HCT116 (cell line): Measurements from ENCODE around the gene PRDX1. TPM values are rescaled to one million over a fixed set of nuclear protein-coding genes. Genes with fewer than 3 reads are reported as not detected.

Experiments
- ATAC-seq: fragments of 200-7000 bp; cut with Tn5 transposase; 2 replicates; pipeline ENCODE4 v1.9.1; 2020; ENCODE audit warnings: mild to moderate bottlenecking, moderate library complexity
- BruUV-seq: library from RNA; stranded (reverse); fragments of 400-500 nt; replicated peaks from 2 replicates; lab custom pipeline; 2021; lab: Mats Ljungman, UMichigan
- CTCF ChIA-PET: fragments of 300-600 bp; sonication (Branson Sonifier 250); formaldehyde crosslinking; loops from one replicate; lab custom pipeline; 2021; ENCODE audit warnings: antibody characterized with exemption; lab: Charles Lee
- POLR2A ChIA-PET: fragments of 300-600, 350-600 bp; sonication (Branson Sonifier 250); formaldehyde crosslinking; loops from one replicate; lab custom pipeline; 2021; ENCODE audit warnings: antibody characterized with exemption; lab: Charles Lee
- RAD21 ChIA-PET, 2 experiments: fragments of 300-600 bp; sonication (Branson Sonifier 250); formaldehyde crosslinking; loops; one replicate each; lab custom pipeline; 2023; ENCODE audit warnings: low total read pairs in 2 of 2; ENCODE audit not compliant: uncharacterized antibody in 2 of 2, unreplicated experiment in 2 of 2, low non-redundant PET in 1 of 2; lab: Charles Lee
- DNase-seq: peaks from one replicate; pipeline ENCODE4 v3.0.0-alpha.2; 2010; ENCODE audit warnings: low read depth, low spot score
- H2AFZ ChIP-seq: fragments of 200-600 bp; shearing (Covaris generic), sonication (generic); 2 replicates; pipeline ENCODE4 v1.6.1; 2017; ENCODE audit warnings: low read depth, mixed run types, mixed read lengths, antibody characterized with exemption, low read length; ENCODE audit not compliant: poor library complexity, severe bottlenecking
- H3K27ac ChIP-seq: 2 replicates; pipeline ENCODE4 v1.5.1; 2012; ENCODE audit warnings: low read depth, low read length
- H3K27me3 ChIP-seq: fragments of 200-600 bp; sonication (generic); 2 replicates; pipeline ENCODE4 v1.6.1; 2016; ENCODE audit warnings: mixed run types, low read length, mixed read lengths; ENCODE audit not compliant: insufficient read depth
- H3K36me3 ChIP-seq, 2 experiments: fragments of 200-500 bp in 1 of 2; fragments of 200-600 bp in 1 of 2; sonication (Bioruptor generic) in 1 of 2; sonication (generic) in 1 of 2; 2 replicates each; pipeline versions ENCODE4 v1.5.1 to v1.6.1; 2014 to 2016; ENCODE audit warnings: low read length in 2 of 2, inconsistent platforms in 1 of 2, mixed read lengths in 1 of 2, mixed run types in 1 of 2; ENCODE audit not compliant: insufficient read depth in 2 of 2, control insufficient read depth in 1 of 2
- H3K4me1 ChIP-seq, 2 experiments: fragments of 200-600 bp in 1 of 2; sonication (generic) in 1 of 2; 2 replicates each; pipeline versions ENCODE4 v1.5.1 to v1.6.1; 2012 to 2017; ENCODE audit warnings: low read length in 2 of 2, inconsistent platforms in 1 of 2, mild to moderate bottlenecking in 1 of 2, mixed read lengths in 1 of 2, mixed run types in 1 of 2, moderate library complexity in 1 of 2; ENCODE audit not compliant: insufficient read depth in 2 of 2, control insufficient read depth in 1 of 2
- H3K4me2 ChIP-seq: fragments of 200-600 bp; sonication (generic); 2 replicates; pipeline ENCODE4 v1.6.1; 2017; ENCODE audit warnings: mixed run types, low read length, mixed read lengths
- H3K4me3 ChIP-seq, 2 experiments: fragments of 200-600 bp in 1 of 2; sonication (generic) in 1 of 2; replicated peaks in 1 of 2; 2 replicates each; pipeline ENCODE4 v1.5.1; 2011 to 2016; ENCODE audit warnings: low read length in 2 of 2, control low read depth in 1 of 2, low read depth in 1 of 2, mild to moderate bottlenecking in 1 of 2, mixed read lengths in 1 of 2, mixed run types in 1 of 2
- H3K79me2 ChIP-seq: fragments of 200-600 bp; sonication (generic); 2 replicates; pipeline ENCODE4 v1.6.1; 2017; ENCODE audit warnings: mild to moderate bottlenecking, mixed run types, low read length, moderate library complexity, mixed read lengths; ENCODE audit not compliant: insufficient read depth
- H3K9ac ChIP-seq: fragments of 200-600 bp; sonication (generic); 2 replicates; pipeline ENCODE4 v1.6.1; 2016; ENCODE audit warnings: low read length, mixed read lengths
- H3K9me2 ChIP-seq: fragments of 200-600 bp; sonication (generic), shearing (Covaris generic); 2 replicates; pipeline ENCODE4 v1.6.1; 2017; ENCODE audit warnings: mixed run types, mild to moderate bottlenecking, moderate library complexity; ENCODE audit not compliant: insufficient read depth
- H3K9me3 ChIP-seq, 2 experiments: fragments of 200-500 bp in 1 of 2; fragments of 200-600 bp in 1 of 2; sonication (Bioruptor generic) in 1 of 2; sonication (generic) in 1 of 2; 2 replicates each; pipeline ENCODE4 v1.6.1; 2014 to 2017; ENCODE audit warnings: low read length in 2 of 2, mixed read lengths in 2 of 2, inconsistent platforms in 1 of 2, low read depth in 1 of 2, mild to moderate bottlenecking in 1 of 2, mixed run types in 1 of 2, moderate library complexity in 1 of 2; ENCODE audit not compliant: control insufficient read depth in 1 of 2, insufficient read depth in 1 of 2
- H4K20me1 ChIP-seq: fragments of 200-600 bp; sonication (generic), shearing (Covaris generic); 2 replicates; pipeline ENCODE4 v1.6.1; 2017; ENCODE audit warnings: mixed run types, mild to moderate bottlenecking, moderate library complexity; ENCODE audit not compliant: insufficient read depth
- ATF3 ChIP-seq: IDR thresholded peaks from 2 replicates; pipeline ENCODE4 v1.6.1; 2012
- CBX3 ChIP-seq: IDR thresholded peaks from 2 replicates; pipeline ENCODE4 v1.6.1; 2012; ENCODE audit warnings: low read depth
- EGR1 ChIP-seq: IDR thresholded peaks from 2 replicates; pipeline ENCODE4 v1.6.1; 2012; ENCODE audit warnings: low read depth
- ELF1 ChIP-seq: IDR thresholded peaks from 2 replicates; pipeline ENCODE4 v1.6.1; 2012; ENCODE audit warnings: low read depth, borderline replicate concordance
- EZH2 ChIP-seq: fragments of 200-600 bp; sonication (generic); IDR thresholded peaks from 2 replicates; pipeline ENCODE4 v1.6.1; 2017; ENCODE audit warnings: antibody characterized with exemption, mixed run types
- EZH2phosphoT487 ChIP-seq: fragments of 200-600 bp; IDR thresholded peaks from 2 replicates; pipeline ENCODE4 v1.6.1; 2018; ENCODE audit warnings: antibody characterized with exemption, borderline replicate concordance
- JUND ChIP-seq: IDR thresholded peaks from 2 replicates; pipeline ENCODE4 v1.6.1; 2012
- MAX ChIP-seq: IDR thresholded peaks from 2 replicates; pipeline ENCODE4 v1.6.1; 2012
- POLR2A ChIP-seq: IDR thresholded peaks from 2 replicates; pipeline ENCODE4 v1.7.0; 2011; ENCODE audit warnings: borderline replicate concordance; ENCODE audit not compliant: insufficient read depth, insufficient read length; ENCODE audit errors: extremely low read depth
- POLR2AphosphoS5 ChIP-seq: IDR thresholded peaks from 2 replicates; pipeline ENCODE4 v1.6.1; 2011; ENCODE audit warnings: mild to moderate bottlenecking, low read depth, low read length, moderate library complexity
- RAD21 ChIP-seq: IDR thresholded peaks from 2 replicates; pipeline ENCODE4 v1.6.1; 2012; ENCODE audit warnings: low read depth, mild to moderate bottlenecking
- SIN3A ChIP-seq: IDR thresholded peaks from 2 replicates; pipeline ENCODE4 v1.6.1; 2012; ENCODE audit warnings: low read depth
- SP1 ChIP-seq: IDR thresholded peaks from 2 replicates; pipeline ENCODE4 v1.6.1; 2012; ENCODE audit warnings: low read depth
- SRF ChIP-seq: IDR thresholded peaks from 2 replicates; pipeline ENCODE4 v1.6.1; 2012; ENCODE audit warnings: low read depth
- TCF7L2 ChIP-seq: IDR thresholded peaks from 2 replicates; pipeline ENCODE4 v1.7.0; 2011; ENCODE audit warnings: borderline replicate concordance, inconsistent platforms; ENCODE audit not compliant: insufficient read depth, insufficient read length; ENCODE audit errors: extremely low read depth
- ZFX ChIP-seq: fragments of 450-650 bp; IDR thresholded peaks from 2 replicates; pipeline ENCODE4 v1.6.1; 2017
- ZNF274 ChIP-seq: fragments of 200-500 bp; sonication (Bioruptor generic); IDR thresholded peaks from 2 replicates; pipeline ENCODE4 v1.6.1; 2014; ENCODE audit warnings: mild to moderate bottlenecking, low read depth, low read length, inconsistent platforms
- intact Hi-C: fragments of 100-400 bp; cut with micrococcal nuclease; formaldehyde crosslinking; loops from 2 replicates; pipeline ENCODE4 v1.10.0; 2022
- total RNA-seq: library from RNA; stranded (reverse); gene quantifications from one replicate; pipeline ENCODE4 v1.2.1, GENCODE V29; 2021; ENCODE audit not compliant: unreplicated experiment
- TF ChIP-seq, protein P1 (sequence below), 3 experiments: fragments of 200-600 bp in 1 of 3; sonication (generic) in 1 of 3; IDR thresholded peaks in 2 of 3; conservative IDR thresholded peaks in 1 of 3; 2 replicates each; pipeline ENCODE4 v1.5.1; 2012 to 2017; ENCODE audit warnings: low read depth in 2 of 3, low read length in 2 of 3, antibody characterized with exemption in 1 of 3, borderline replicate concordance in 1 of 3, control low read depth in 1 of 3, mild to moderate bottlenecking in 1 of 3, mixed read lengths in 1 of 3, mixed run types in 1 of 3, moderate library complexity in 1 of 3; ENCODE audit not compliant: insufficient read depth in 1 of 3
- TF ChIP-seq, protein P2 (sequence below): IDR thresholded peaks from 2 replicates; pipeline ENCODE4 v1.6.1; 2012; ENCODE audit warnings: low read depth

PRDX1 gene
- total RNA-seq, 1 experiment from 2014 or later: 1,171 TPM

GRCh38 chr1:45485949-45486348 is 35.7 kb downstream of the PRDX1 start:
- no TSS peak for BruUV-seq
- DNase-seq: no peak
- Histone ChIP-seq H3K9me3 (no peaks in the 10 kb centered on the region), H3K36me3 (no peaks in the 10 kb centered on the region), H2AFZ (no peak overlapping the region), H4K20me1 (no peaks in the 10 kb centered on the region), H3K27me3 (no peaks in the 10 kb centered on the region), H3K4me3 (no peak overlapping the region), H3K4me2 (no peak overlapping the region), H3K79me2 (no peaks in the 10 kb centered on the region), H3K9me2 (no peaks in the 10 kb centered on the region), H3K4me1 (peaks cover 6 to 9% of the 10 kb centered on the region in 2 experiments), H3K27ac (no peak overlapping the region), H3K9ac (no peak overlapping the region)
- ChIA-PET RAD21 (no interaction called here), POLR2A (no interaction called here), CTCF (no interaction called here)
- no peak for ATAC-seq
- intact Hi-C loops: no loop called here
- TF ChIP-seq POLR2A: no peak
- no peak for TF ChIP-seq POLR2AphosphoS5
- no peak for TF ChIP-seq EGR1
- TF ChIP-seq JUND: no peak
- no peak for TF ChIP-seq TCF7L2
- TF ChIP-seq RAD21: no peak
- no peak for TF ChIP-seq EZH2phosphoT487
- no peak for TF ChIP-seq ZFX
- TF ChIP-seq ZNF274: no peak
- no peak for TF ChIP-seq SP1
- no peak for TF ChIP-seq CBX3
- TF ChIP-seq, protein P1, sequence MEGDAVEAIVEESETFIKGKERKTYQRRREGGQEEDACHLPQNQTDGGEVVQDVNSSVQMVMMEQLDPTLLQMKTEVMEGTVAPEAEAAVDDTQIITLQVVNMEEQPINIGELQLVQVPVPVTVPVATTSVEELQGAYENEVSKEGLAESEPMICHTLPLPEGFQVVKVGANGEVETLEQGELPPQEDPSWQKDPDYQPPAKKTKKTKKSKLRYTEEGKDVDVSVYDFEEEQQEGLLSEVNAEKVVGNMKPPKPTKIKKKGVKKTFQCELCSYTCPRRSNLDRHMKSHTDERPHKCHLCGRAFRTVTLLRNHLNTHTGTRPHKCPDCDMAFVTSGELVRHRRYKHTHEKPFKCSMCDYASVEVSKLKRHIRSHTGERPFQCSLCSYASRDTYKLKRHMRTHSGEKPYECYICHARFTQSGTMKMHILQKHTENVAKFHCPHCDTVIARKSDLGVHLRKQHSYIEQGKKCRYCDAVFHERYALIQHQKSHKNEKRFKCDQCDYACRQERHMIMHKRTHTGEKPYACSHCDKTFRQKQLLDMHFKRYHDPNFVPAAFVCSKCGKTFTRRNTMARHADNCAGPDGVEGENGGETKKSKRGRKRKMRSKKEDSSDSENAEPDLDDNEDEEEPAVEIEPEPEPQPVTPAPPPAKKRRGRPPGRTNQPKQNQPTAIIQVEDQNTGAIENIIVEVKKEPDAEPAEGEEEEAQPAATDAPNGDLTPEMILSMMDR (IDR thresholded peaks at IDR 0.05 in 2 of 3, conservative IDR thresholded peaks at IDR 0.05 in 1 of 3; ENCODE audit: borderline replicate concordance in 1 of 3, insufficient read depth in 1 of 3, low read depth in 2 of 3, low read length in 2 of 3): no peak
- TF ChIP-seq, protein P2, sequence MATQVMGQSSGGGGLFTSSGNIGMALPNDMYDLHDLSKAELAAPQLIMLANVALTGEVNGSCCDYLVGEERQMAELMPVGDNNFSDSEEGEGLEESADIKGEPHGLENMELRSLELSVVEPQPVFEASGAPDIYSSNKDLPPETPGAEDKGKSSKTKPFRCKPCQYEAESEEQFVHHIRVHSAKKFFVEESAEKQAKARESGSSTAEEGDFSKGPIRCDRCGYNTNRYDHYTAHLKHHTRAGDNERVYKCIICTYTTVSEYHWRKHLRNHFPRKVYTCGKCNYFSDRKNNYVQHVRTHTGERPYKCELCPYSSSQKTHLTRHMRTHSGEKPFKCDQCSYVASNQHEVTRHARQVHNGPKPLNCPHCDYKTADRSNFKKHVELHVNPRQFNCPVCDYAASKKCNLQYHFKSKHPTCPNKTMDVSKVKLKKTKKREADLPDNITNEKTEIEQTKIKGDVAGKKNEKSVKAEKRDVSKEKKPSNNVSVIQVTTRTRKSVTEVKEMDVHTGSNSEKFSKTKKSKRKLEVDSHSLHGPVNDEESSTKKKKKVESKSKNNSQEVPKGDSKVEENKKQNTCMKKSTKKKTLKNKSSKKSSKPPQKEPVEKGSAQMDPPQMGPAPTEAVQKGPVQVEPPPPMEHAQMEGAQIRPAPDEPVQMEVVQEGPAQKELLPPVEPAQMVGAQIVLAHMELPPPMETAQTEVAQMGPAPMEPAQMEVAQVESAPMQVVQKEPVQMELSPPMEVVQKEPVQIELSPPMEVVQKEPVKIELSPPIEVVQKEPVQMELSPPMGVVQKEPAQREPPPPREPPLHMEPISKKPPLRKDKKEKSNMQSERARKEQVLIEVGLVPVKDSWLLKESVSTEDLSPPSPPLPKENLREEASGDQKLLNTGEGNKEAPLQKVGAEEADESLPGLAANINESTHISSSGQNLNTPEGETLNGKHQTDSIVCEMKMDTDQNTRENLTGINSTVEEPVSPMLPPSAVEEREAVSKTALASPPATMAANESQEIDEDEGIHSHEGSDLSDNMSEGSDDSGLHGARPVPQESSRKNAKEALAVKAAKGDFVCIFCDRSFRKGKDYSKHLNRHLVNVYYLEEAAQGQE: no peak
- no peak for TF ChIP-seq ATF3
- TF ChIP-seq ELF1: no peak
- no peak for TF ChIP-seq EZH2
- TF ChIP-seq SRF: no peak
- TF ChIP-seq SIN3A: no peak
- no peak for TF ChIP-seq MAX
